ENCODE results near the gene FEM1C. TPM values are rescaled to one million over a fixed set of nuclear protein-coding genes. Genes with fewer than 3 reads are reported as not detected.

Gene FEM1C
- total RNA-seq, 2 experiments from 2014 or later = 12.2 to 12.5 TPM

Other genes with a start within 250 kb of the FEM1C start
- 1 to 10 TPM; 1.7 to 1.8 TPM for gene CCDC112, start 248.1 kb downstream of the FEM1C start, total RNA-seq
- gene TICAM2, start 57.7 kb upstream of the FEM1C start, total RNA-seq = 1 to 10 TPM in 1 of 2 experiments, under 1 TPM in 1; 0.40 to 2.0 TPM
- gene TMED7, start 81.3 kb upstream of the FEM1C start, total RNA-seq = 10 to 100 TPM; 42.2 to 44.1 TPM